HCT116 (cell line): Measurements from ENCODE around the gene MEIOC. TPM values are rescaled to one million over a fixed set of nuclear protein-coding genes. Genes with fewer than 3 reads are reported as not detected.

Experiments used
- ATAC-seq: fragments of 200-7000 bp; cut with Tn5 transposase; 2 replicates; pipeline ENCODE4 v1.9.1; 2020; ENCODE audit warnings: mild to moderate bottlenecking, moderate library complexity
- BruUV-seq: library from RNA; stranded (reverse); fragments of 400-500 nt; replicated peaks from 2 replicates; lab custom pipeline; 2021; lab: Mats Ljungman, UMichigan
- CTCF ChIA-PET: fragments of 300-600 bp; sonication (Branson Sonifier 250); formaldehyde crosslinking; loops from one replicate; lab custom pipeline; 2021; ENCODE audit warnings: antibody characterized with exemption; lab: Charles Lee
- POLR2A ChIA-PET: fragments of 300-600, 350-600 bp; sonication (Branson Sonifier 250); formaldehyde crosslinking; loops from one replicate; lab custom pipeline; 2021; ENCODE audit warnings: antibody characterized with exemption; lab: Charles Lee
- RAD21 ChIA-PET, 2 experiments: fragments of 300-600 bp; sonication (Branson Sonifier 250); formaldehyde crosslinking; loops; one replicate each; lab custom pipeline; 2023; ENCODE audit warnings: low total read pairs in 2 of 2; ENCODE audit not compliant: uncharacterized antibody in 2 of 2, unreplicated experiment in 2 of 2, low non-redundant PET in 1 of 2; lab: Charles Lee
- DNase-seq: peaks from one replicate; pipeline ENCODE4 v3.0.0-alpha.2; 2010; ENCODE audit warnings: low read depth, low spot score
- H2AFZ ChIP-seq: fragments of 200-600 bp; shearing (Covaris generic), sonication (generic); 2 replicates; pipeline ENCODE4 v1.6.1; 2017; ENCODE audit warnings: low read depth, mixed run types, mixed read lengths, antibody characterized with exemption, low read length; ENCODE audit not compliant: poor library complexity, severe bottlenecking
- H3K27ac ChIP-seq: 2 replicates; pipeline ENCODE4 v1.5.1; 2012; ENCODE audit warnings: low read depth, low read length
- H3K27me3 ChIP-seq: fragments of 200-600 bp; sonication (generic); 2 replicates; pipeline ENCODE4 v1.6.1; 2016; ENCODE audit warnings: mixed run types, low read length, mixed read lengths; ENCODE audit not compliant: insufficient read depth
- H3K36me3 ChIP-seq, 2 experiments: fragments of 200-500 bp in 1 of 2; fragments of 200-600 bp in 1 of 2; sonication (Bioruptor generic) in 1 of 2; sonication (generic) in 1 of 2; 2 replicates each; pipeline versions ENCODE4 v1.5.1 to v1.6.1; 2014 to 2016; ENCODE audit warnings: low read length in 2 of 2, inconsistent platforms in 1 of 2, mixed read lengths in 1 of 2, mixed run types in 1 of 2; ENCODE audit not compliant: insufficient read depth in 2 of 2, control insufficient read depth in 1 of 2
- H3K4me1 ChIP-seq, 2 experiments: fragments of 200-600 bp in 1 of 2; sonication (generic) in 1 of 2; 2 replicates each; pipeline versions ENCODE4 v1.5.1 to v1.6.1; 2012 to 2017; ENCODE audit warnings: low read length in 2 of 2, inconsistent platforms in 1 of 2, mild to moderate bottlenecking in 1 of 2, mixed read lengths in 1 of 2, mixed run types in 1 of 2, moderate library complexity in 1 of 2; ENCODE audit not compliant: insufficient read depth in 2 of 2, control insufficient read depth in 1 of 2
- H3K4me2 ChIP-seq: fragments of 200-600 bp; sonication (generic); 2 replicates; pipeline ENCODE4 v1.6.1; 2017; ENCODE audit warnings: mixed run types, low read length, mixed read lengths
- H3K4me3 ChIP-seq, 2 experiments: fragments of 200-600 bp in 1 of 2; sonication (generic) in 1 of 2; replicated peaks in 1 of 2; 2 replicates each; pipeline ENCODE4 v1.5.1; 2011 to 2016; ENCODE audit warnings: low read length in 2 of 2, control low read depth in 1 of 2, low read depth in 1 of 2, mild to moderate bottlenecking in 1 of 2, mixed read lengths in 1 of 2, mixed run types in 1 of 2
- H3K79me2 ChIP-seq: fragments of 200-600 bp; sonication (generic); 2 replicates; pipeline ENCODE4 v1.6.1; 2017; ENCODE audit warnings: mild to moderate bottlenecking, mixed run types, low read length, moderate library complexity, mixed read lengths; ENCODE audit not compliant: insufficient read depth
- H3K9ac ChIP-seq: fragments of 200-600 bp; sonication (generic); 2 replicates; pipeline ENCODE4 v1.6.1; 2016; ENCODE audit warnings: low read length, mixed read lengths
- H3K9me2 ChIP-seq: fragments of 200-600 bp; sonication (generic), shearing (Covaris generic); 2 replicates; pipeline ENCODE4 v1.6.1; 2017; ENCODE audit warnings: mixed run types, mild to moderate bottlenecking, moderate library complexity; ENCODE audit not compliant: insufficient read depth
- H3K9me3 ChIP-seq, 2 experiments: fragments of 200-500 bp in 1 of 2; fragments of 200-600 bp in 1 of 2; sonication (Bioruptor generic) in 1 of 2; sonication (generic) in 1 of 2; 2 replicates each; pipeline ENCODE4 v1.6.1; 2014 to 2017; ENCODE audit warnings: low read length in 2 of 2, mixed read lengths in 2 of 2, inconsistent platforms in 1 of 2, low read depth in 1 of 2, mild to moderate bottlenecking in 1 of 2, mixed run types in 1 of 2, moderate library complexity in 1 of 2; ENCODE audit not compliant: control insufficient read depth in 1 of 2, insufficient read depth in 1 of 2
- H4K20me1 ChIP-seq: fragments of 200-600 bp; sonication (generic), shearing (Covaris generic); 2 replicates; pipeline ENCODE4 v1.6.1; 2017; ENCODE audit warnings: mixed run types, mild to moderate bottlenecking, moderate library complexity; ENCODE audit not compliant: insufficient read depth
- ATF3 ChIP-seq: IDR thresholded peaks from 2 replicates; pipeline ENCODE4 v1.6.1; 2012
- CBX3 ChIP-seq: IDR thresholded peaks from 2 replicates; pipeline ENCODE4 v1.6.1; 2012; ENCODE audit warnings: low read depth
- CEBPB ChIP-seq: IDR thresholded peaks from 2 replicates; pipeline ENCODE4 v1.6.1; 2012; ENCODE audit warnings: low read depth
- EGR1 ChIP-seq: IDR thresholded peaks from 2 replicates; pipeline ENCODE4 v1.6.1; 2012; ENCODE audit warnings: low read depth
- ELF1 ChIP-seq: IDR thresholded peaks from 2 replicates; pipeline ENCODE4 v1.6.1; 2012; ENCODE audit warnings: low read depth, borderline replicate concordance
- EZH2 ChIP-seq: fragments of 200-600 bp; sonication (generic); IDR thresholded peaks from 2 replicates; pipeline ENCODE4 v1.6.1; 2017; ENCODE audit warnings: antibody characterized with exemption, mixed run types
- JUND ChIP-seq: IDR thresholded peaks from 2 replicates; pipeline ENCODE4 v1.6.1; 2012
- MAX ChIP-seq: IDR thresholded peaks from 2 replicates; pipeline ENCODE4 v1.6.1; 2012
- POLR2AphosphoS5 ChIP-seq: IDR thresholded peaks from 2 replicates; pipeline ENCODE4 v1.6.1; 2011; ENCODE audit warnings: mild to moderate bottlenecking, low read depth, low read length, moderate library complexity
- RAD21 ChIP-seq: IDR thresholded peaks from 2 replicates; pipeline ENCODE4 v1.6.1; 2012; ENCODE audit warnings: low read depth, mild to moderate bottlenecking
- SP1 ChIP-seq: IDR thresholded peaks from 2 replicates; pipeline ENCODE4 v1.6.1; 2012; ENCODE audit warnings: low read depth
- YY1 ChIP-seq: IDR thresholded peaks from 2 replicates; pipeline ENCODE4 v1.6.1; 2011; ENCODE audit warnings: low read length, low read depth, moderate library complexity, mild to moderate bottlenecking; ENCODE audit not compliant: insufficient replicate concordance; ENCODE audit errors: extremely low read depth
- ZBTB33 ChIP-seq: IDR thresholded peaks from 2 replicates; pipeline ENCODE4 v1.6.1; 2011; ENCODE audit warnings: mild to moderate bottlenecking, low read length, moderate library complexity; ENCODE audit not compliant: insufficient replicate concordance; ENCODE audit errors: extremely low read depth
- ZFX ChIP-seq: fragments of 450-650 bp; IDR thresholded peaks from 2 replicates; pipeline ENCODE4 v1.6.1; 2017
- ZNF274 ChIP-seq: fragments of 200-500 bp; sonication (Bioruptor generic); IDR thresholded peaks from 2 replicates; pipeline ENCODE4 v1.6.1; 2014; ENCODE audit warnings: mild to moderate bottlenecking, low read depth, low read length, inconsistent platforms
- intact Hi-C: fragments of 100-400 bp; cut with micrococcal nuclease; formaldehyde crosslinking; loops from 2 replicates; pipeline ENCODE4 v1.10.0; 2022
- total RNA-seq: library from RNA; stranded (reverse); gene quantifications from one replicate; pipeline ENCODE4 v1.2.1, GENCODE V29; 2021; ENCODE audit not compliant: unreplicated experiment

MEIOC gene
- total RNA-seq, 1 experiment from 2014 or later, result not detected

DNA sequence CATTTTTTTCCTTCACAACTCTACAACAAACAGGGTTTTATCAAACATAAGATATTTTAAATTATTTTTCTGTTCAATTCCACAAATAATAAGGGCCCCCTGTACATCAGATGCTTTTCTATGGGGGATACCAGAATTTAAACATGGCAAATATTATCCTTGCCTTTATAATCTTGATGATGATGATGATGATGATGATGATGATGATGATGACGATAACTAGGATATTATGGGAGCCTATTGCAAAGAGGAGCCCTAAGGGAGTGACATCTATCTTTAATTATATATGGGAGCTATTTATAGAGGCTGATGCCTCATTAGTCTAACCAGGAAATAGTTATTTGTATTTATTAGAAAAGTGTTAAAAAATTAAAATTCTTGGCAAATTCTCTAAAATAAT, 6.8 kb downstream of the MEIOC start:
- POLR2A ChIA-PET, result no interaction called here

More for the DNA sequence above, 6.8 kb downstream of the MEIOC start:
- no peak for TF ChIP-seq POLR2AphosphoS5
- TF ChIP-seq CBX3, result no peak
- no peak for TF ChIP-seq SP1
- no peak for TF ChIP-seq RAD21
- no peak for TF ChIP-seq ZFX
- TF ChIP-seq EZH2, result no peak
- TF ChIP-seq YY1, result no peak
- TF ChIP-seq ZBTB33, result no peak
- TF ChIP-seq EGR1, result no peak
- no peak for TF ChIP-seq ZNF274
- no peak for TF ChIP-seq ATF3
- TF ChIP-seq MAX, result no peak
- no peak for TF ChIP-seq CEBPB
- TF ChIP-seq JUND, result no peak
- TF ChIP-seq ELF1, result no peak
- TF ChIP-seq, all 23 proteins: peak for 0
- Histone ChIP-seq H2AFZ (no peak overlapping the region), H3K27me3 (no peaks in the 10 kb centered on the region), H3K79me2 (no peaks in the 10 kb centered on the region), H3K4me2 (no peak overlapping the region), H3K4me1 (no peaks in the 10 kb centered on the region), H3K9ac (no peak overlapping the region), H3K9me2 (no peaks in the 10 kb centered on the region), H3K27ac (no peak overlapping the region), H3K9me3 (no peaks in the 10 kb centered on the region), H4K20me1 (no peaks in the 10 kb centered on the region), H3K36me3 (no peaks in the 10 kb centered on the region), H3K4me3 (no peak overlapping the region)
- CTCF ChIA-PET, result no interaction called here
- BruUV-seq, result no TSS peak
- DNase-seq, result no peak
- ATAC-seq, result no peak
- intact Hi-C loops, result no loop called here
- RAD21 ChIA-PET, result no interaction called here
